IMR-90 (cell line): ENCODE measurements around the gene TEX22. TPM values are rescaled to one million over a fixed set of nuclear protein-coding genes. Genes with fewer than 3 reads are reported as not detected.

Experiments
- ATAC-seq: fragments of 200-7000 bp; cut with Tn5 transposase; 2 replicates; pipeline ENCODE4 v1.9.1; 2020; ENCODE audit warnings: low read depth, mild to moderate bottlenecking, moderate library complexity
- BruUV-seq: library from RNA; stranded (reverse); fragments of 400-500 nt; replicated peaks from 2 replicates; lab custom pipeline; 2021; lab: Mats Ljungman, UMichigan
- CTCF ChIA-PET: fragments of 300-600 bp; formaldehyde crosslinking; extraction: SDS; loops from one replicate; lab custom pipeline; 2021; ENCODE audit warnings: antibody characterized with exemption; lab: Yijun Ruan, JAX
- POLR2A ChIA-PET: fragments of 300-600 bp; sonication (Branson Sonifier 250); formaldehyde crosslinking; loops from one replicate; lab custom pipeline; 2022; ENCODE audit warnings: antibody characterized with exemption; ENCODE audit not compliant: unreplicated experiment; lab: Charles Lee
- DNase-seq: peaks from one replicate; pipeline ENCODE4 v3.0.0; 2013
- H2AFZ ChIP-seq: replicated peaks from 2 replicates; pipeline ENCODE3; 2013; ENCODE audit warnings: low read length, mild to moderate bottlenecking; ENCODE audit not compliant: poor library complexity
- H2AK5ac ChIP-seq: 2 replicates; pipeline ENCODE4 v1.6.1; 2013; ENCODE audit warnings: low read depth, low read length, inconsistent platforms
- H2AK9ac ChIP-seq: replicated peaks from 2 replicates; pipeline ENCODE3; 2013; ENCODE audit warnings: mild to moderate bottlenecking, low read depth, low read length, moderate library complexity; ENCODE audit not compliant: poor library complexity
- H2BK120ac ChIP-seq: 2 replicates; pipeline ENCODE4 v1.6.1; 2013; ENCODE audit warnings: low read depth, low read length, inconsistent platforms
- H2BK15ac ChIP-seq: 3 replicates; pipeline ENCODE4 v1.6.1; 2013; ENCODE audit warnings: low read depth, low read length, inconsistent platforms
- H2BK20ac ChIP-seq: 2 replicates; pipeline ENCODE4 v1.6.1; 2013; ENCODE audit warnings: low read depth, mild to moderate bottlenecking, inconsistent platforms, low read length, moderate library complexity
- H2BK5ac ChIP-seq: 2 replicates; pipeline ENCODE4 v1.6.1; 2013; ENCODE audit warnings: mild to moderate bottlenecking, low read depth, low read length, inconsistent platforms; ENCODE audit not compliant: poor library complexity, severe bottlenecking
- H3K14ac ChIP-seq: replicated peaks from 2 replicates; pipeline ENCODE4 v1.6.1; 2013; ENCODE audit warnings: low read depth, low read length, inconsistent platforms
- H3K18ac ChIP-seq: 2 replicates; pipeline ENCODE4 v1.6.1; 2013; ENCODE audit warnings: low read depth, low read length, control low read depth
- H3K23ac ChIP-seq: 2 replicates; pipeline ENCODE4 v1.6.1; 2013; ENCODE audit warnings: low read depth, low read length, inconsistent platforms
- H3K27ac ChIP-seq: 2 replicates; pipeline ENCODE4 v1.5.1; 2013; ENCODE audit warnings: mild to moderate bottlenecking, control low read depth, low read length; ENCODE audit not compliant: insufficient read depth
- H3K27me3 ChIP-seq: 2 replicates; pipeline ENCODE4 v1.6.1; 2013; ENCODE audit warnings: low read length; ENCODE audit not compliant: control insufficient read depth, insufficient read depth
- H3K36me3 ChIP-seq: 2 replicates; pipeline ENCODE4 v1.6.1; 2013; ENCODE audit warnings: low read length, mixed read lengths; ENCODE audit not compliant: control insufficient read depth, insufficient read depth
- H3K4ac ChIP-seq: 2 replicates; pipeline ENCODE4 v1.6.1; 2013; ENCODE audit warnings: low read depth, low read length, inconsistent platforms
- H3K4me1 ChIP-seq: 2 replicates; pipeline ENCODE4 v1.6.1; 2013; ENCODE audit warnings: low read length, mixed read lengths; ENCODE audit not compliant: control insufficient read depth, insufficient read depth
- H3K4me2 ChIP-seq: 2 replicates; pipeline ENCODE4 v1.6.1; 2013; ENCODE audit warnings: low read depth, mild to moderate bottlenecking, control low read depth, low read length, moderate library complexity
- H3K4me3 ChIP-seq: 2 replicates; pipeline ENCODE4 v1.5.1; 2013; ENCODE audit warnings: low read depth, mild to moderate bottlenecking, control low read depth, low read length, moderate library complexity; ENCODE audit not compliant: insufficient read depth
- H3K56ac ChIP-seq: 2 replicates; pipeline ENCODE4 v1.6.1; 2013; ENCODE audit warnings: low read length, inconsistent platforms; ENCODE audit not compliant: insufficient read depth; ENCODE audit errors: extremely low read depth
- H3K79me1 ChIP-seq, 2 experiments: 2 replicates each; pipeline ENCODE4 v1.6.1; 2013; ENCODE audit warnings: low read length in 2 of 2, inconsistent platforms in 1 of 2, low read depth in 1 of 2
- H3K9ac ChIP-seq: 2 replicates; pipeline ENCODE4 v1.6.1; 2013; ENCODE audit warnings: low read depth, low read length, control low read depth
- H3K9me1 ChIP-seq: 2 replicates; pipeline ENCODE4 v1.6.1; 2013; ENCODE audit warnings: low read length, inconsistent platforms; ENCODE audit not compliant: insufficient read depth
- H3K9me3 ChIP-seq: 2 replicates; pipeline ENCODE4 v1.6.1; 2013; ENCODE audit warnings: low read length; ENCODE audit not compliant: control insufficient read depth, insufficient read depth
- H4K20me1 ChIP-seq: 2 replicates; pipeline ENCODE4 v1.6.1; 2013; ENCODE audit warnings: low read length, inconsistent platforms; ENCODE audit not compliant: insufficient read depth
- H4K5ac ChIP-seq: 2 replicates; pipeline ENCODE4 v1.6.1; 2013; ENCODE audit warnings: mild to moderate bottlenecking, low read depth, low read length, control low read depth
- H4K8ac ChIP-seq, 2 experiments: 2 replicates each; pipeline ENCODE4 v1.6.1; 2013; ENCODE audit warnings: low read depth in 2 of 2, low read length in 2 of 2, control low read depth in 1 of 2, inconsistent platforms in 1 of 2
- H4K91ac ChIP-seq: 2 replicates; pipeline ENCODE4 v1.6.1; 2013; ENCODE audit warnings: low read depth, low read length, inconsistent platforms; ENCODE audit not compliant: insufficient read depth
- CEBPB ChIP-seq: IDR thresholded peaks from 2 replicates; pipeline ENCODE4 v1.6.1; 2012; ENCODE audit warnings: low read depth, low read length, improper control_type of control experiment
- CHD1 ChIP-seq: IDR thresholded peaks from 2 replicates; pipeline ENCODE4 v1.6.1; 2012; ENCODE audit warnings: low read depth, low read length, improper control_type of control experiment
- ELK1 ChIP-seq: fragments of 150-350 bp; IDR thresholded peaks from 2 replicates; pipeline ENCODE4 v1.6.1; 2016; ENCODE audit warnings: low read depth, mild to moderate bottlenecking, low read length, moderate library complexity, borderline replicate concordance
- FOS ChIP-seq: fragments of 150-350 bp; IDR thresholded peaks from 2 replicates; pipeline ENCODE4 v1.6.1; 2016; ENCODE audit warnings: low read depth, low read length
- MAFK ChIP-seq: IDR thresholded peaks from 2 replicates; pipeline ENCODE4 v1.6.1; 2012; ENCODE audit warnings: low read depth, low read length, improper control_type of control experiment
- MAZ ChIP-seq: IDR thresholded peaks from 2 replicates; pipeline ENCODE4 v1.6.1; 2012; ENCODE audit warnings: low read depth, mild to moderate bottlenecking, low read length, improper control_type of control experiment, moderate library complexity, borderline replicate concordance
- MXI1 ChIP-seq: IDR thresholded peaks from 2 replicates; pipeline ENCODE4 v1.6.1; 2012; ENCODE audit warnings: low read depth, mild to moderate bottlenecking, low read length, moderate library complexity, borderline replicate concordance
- NFE2L2 ChIP-seq: fragments of 150-350 bp; IDR thresholded peaks from 2 replicates; pipeline ENCODE4 v1.6.1; 2016; ENCODE audit warnings: low read depth, mild to moderate bottlenecking, low read length
- RAD21 ChIP-seq: IDR thresholded peaks from 2 replicates; pipeline ENCODE4 v1.6.1; 2012; ENCODE audit warnings: low read length, improper control_type of control experiment
- RCOR1 ChIP-seq: IDR thresholded peaks from 2 replicates; pipeline ENCODE4 v1.6.1; 2012; ENCODE audit warnings: mild to moderate bottlenecking, low read length, improper control_type of control experiment; ENCODE audit not compliant: insufficient replicate concordance
- RFX5 ChIP-seq: IDR thresholded peaks from 2 replicates; pipeline ENCODE4 v1.8.0; 2012; ENCODE audit warnings: low read depth, mild to moderate bottlenecking, low read length, moderate library complexity
- SMC3 ChIP-seq: fragments of 150-350 bp; IDR thresholded peaks from 2 replicates; pipeline ENCODE4 v1.6.1; 2016; ENCODE audit warnings: low read depth, mild to moderate bottlenecking, antibody characterized with exemption, low read length, moderate library complexity
- USF2 ChIP-seq: fragments of 150-350 bp; IDR thresholded peaks from 2 replicates; pipeline ENCODE4 v1.6.1; 2017; ENCODE audit warnings: mild to moderate bottlenecking, antibody characterized with exemption, low read length, low read depth
- WGBS, 2 experiments: methylation state at CpG; one replicate each; pipeline versions ENCODE4 v1.1.5 to v1.1.7; 2013; ENCODE audit warnings: missing lambda C conversion rate in 2 of 2; ENCODE audit not compliant: insufficient read length in 1 of 2; ENCODE audit errors: extremely low coverage in 2 of 2; 5-methylcytosine and 5-hydroxymethylcytosine counted together
- dilution Hi-C: fragments of 300-500 bp; cut with HindIII; formaldehyde crosslinking; loops from one replicate; pipeline ENCODE4 v1.14.3; 2018; ENCODE audit warnings: low sequenced_read_pairs; ENCODE audit not compliant: unreplicated experiment
- in situ Hi-C: fragments of 300-500 bp; cut with MboI; formaldehyde crosslinking; loops from 3 replicates; pipeline ENCODE4 v1.14.3; 2019; ENCODE audit warnings: low sequenced_read_pairs, inconsistent platforms, mixed read lengths
- intact Hi-C: fragments of 100-400 bp; cut with micrococcal nuclease; formaldehyde crosslinking; loops from 2 replicates; pipeline ENCODE4 v1.10.0; 2022
- polyA plus RNA-seq, 3 experiments: library from polyadenylated mRNA; depleted of rRNA; stranded (reverse); fragments of >200 nt; gene quantifications; 2 replicates each; pipeline ENCODE4 v1.2.3, GENCODE V29; 2012; ENCODE audit warnings: low replicate concordance in 1 of 3
- total RNA-seq: library from RNA; depleted of rRNA; stranded (reverse); fragments of >200 nt; gene quantifications from 2 replicates; pipeline ENCODE4 v1.2.3, GENCODE V29; 2012

The TEX22 gene
- total and polyA plus RNA-seq, 2 of the 4 experiments (the other 2 are of a cell fraction): 0.10 to 0.18 TPM

GRCh38 chr14:105453847-105454246, 55.5 kb downstream of the TEX22 start:
- H4K91ac ChIP-seq: no peak overlapping the region
- DNase-seq: no peak
- no peak overlapping the region for H2BK15ac ChIP-seq
- ChIA-PET CTCF (no interaction called here), POLR2A (no interaction called here)
- H4K20me1 ChIP-seq: peaks cover 1% of the 10 kb centered on the region; the same call in 1 of the 2 replicates
- H2AK9ac ChIP-seq: no peak overlapping the region
- H2AFZ ChIP-seq: no peak overlapping the region
- no peaks in the 10 kb centered on the region for H3K4me1 ChIP-seq
- no peak overlapping the region for H3K4me2 ChIP-seq
- in situ Hi-C loops: no loop called here
- intact Hi-C loops: no loop called here
- no peak overlapping the region for H2AK5ac ChIP-seq
- no peak overlapping the region for H3K4me3 ChIP-seq
- H4K8ac ChIP-seq: no peak overlapping the region
- BruUV-seq: no TSS peak
- H3K18ac ChIP-seq: no peak overlapping the region
- H3K9me1 ChIP-seq: no peaks in the 10 kb centered on the region
- dilution Hi-C loops: no loop called here
- ATAC-seq: no peak
- no peak overlapping the region for H2BK5ac ChIP-seq
- H3K56ac ChIP-seq: no peak overlapping the region
- peaks cover 58% of the 10 kb centered on the region for H3K36me3 ChIP-seq
- no peak overlapping the region for H3K9ac ChIP-seq
- no peak overlapping the region for H2BK120ac ChIP-seq
- no peaks in the 10 kb centered on the region for H3K9me3 ChIP-seq
- H3K23ac ChIP-seq: no peak overlapping the region
- no peak overlapping the region for H4K5ac ChIP-seq
- H2BK20ac ChIP-seq: no peak overlapping the region
- H3K4ac ChIP-seq: no peak overlapping the region
- WGBS, 2 experiments: 92% methylated on average over 5 of the region's 14 CpGs; no CpG with 5 or more reads in 1 of the 2 experiments
- peaks cover 5 to 14% of the 10 kb centered on the region in 2 experiments; a peak in 2 of 4 replicates for H3K79me1 ChIP-seq
- H3K27ac ChIP-seq: no peak overlapping the region
- no peak overlapping the region for H3K14ac ChIP-seq
- no peaks in the 10 kb centered on the region for H3K27me3 ChIP-seq
- no peak for TF ChIP-seq RFX5
- TF ChIP-seq MAZ: no peak
- TF ChIP-seq RAD21: no peak
- no peak for TF ChIP-seq MAFK
- TF ChIP-seq CHD1: no peak
- no peak for TF ChIP-seq CEBPB
- no peak for TF ChIP-seq ELK1
- no peak for TF ChIP-seq USF2
- TF ChIP-seq FOS: no peak
- no peak for TF ChIP-seq MXI1
- TF ChIP-seq NFE2L2: no peak
- no peak for TF ChIP-seq RCOR1
- TF ChIP-seq SMC3: no peak
